ENCODE data around the gene NBPF3.

DNA sequence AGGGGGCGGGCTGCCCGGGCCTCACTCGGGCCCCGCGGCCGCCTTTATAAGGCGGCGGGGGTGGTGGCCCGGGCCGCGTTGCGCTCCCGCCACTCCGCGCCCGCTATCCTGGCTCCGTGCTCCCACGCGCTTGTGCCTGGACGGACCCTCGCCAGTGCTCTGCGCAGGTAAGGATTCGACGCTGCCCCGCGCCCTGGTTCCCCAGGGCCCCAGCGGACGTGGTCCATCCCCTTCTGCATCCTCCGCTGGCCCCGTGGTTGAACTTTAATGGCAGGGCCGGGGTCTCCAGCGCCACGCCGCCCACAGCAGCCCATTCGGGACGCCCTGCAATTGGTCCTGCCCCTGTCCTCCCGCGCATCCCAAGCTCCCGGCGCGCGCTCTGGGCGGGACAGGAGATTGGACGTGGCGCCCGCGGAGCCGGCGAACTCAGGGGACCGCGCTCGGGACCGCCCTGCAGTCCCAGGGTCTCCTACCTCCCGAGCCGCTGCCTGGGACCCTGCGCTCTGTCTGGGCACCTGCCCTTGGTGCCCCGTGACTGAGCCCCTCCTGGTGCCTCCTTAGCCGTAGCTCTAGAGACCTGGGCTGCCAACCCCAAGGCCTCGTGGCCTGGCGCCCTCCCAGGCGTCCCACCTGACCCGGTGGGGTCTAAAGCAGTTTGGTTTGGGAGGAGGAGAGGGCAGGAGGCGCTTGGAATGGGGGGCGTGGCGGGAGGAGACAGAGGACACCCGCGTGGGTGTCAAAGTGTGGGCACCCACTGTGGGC is 69.6 kb downstream of the NBPF3 start, which contains the start of gene ALPL:
- TF ChIP-seq, protein P1, sequence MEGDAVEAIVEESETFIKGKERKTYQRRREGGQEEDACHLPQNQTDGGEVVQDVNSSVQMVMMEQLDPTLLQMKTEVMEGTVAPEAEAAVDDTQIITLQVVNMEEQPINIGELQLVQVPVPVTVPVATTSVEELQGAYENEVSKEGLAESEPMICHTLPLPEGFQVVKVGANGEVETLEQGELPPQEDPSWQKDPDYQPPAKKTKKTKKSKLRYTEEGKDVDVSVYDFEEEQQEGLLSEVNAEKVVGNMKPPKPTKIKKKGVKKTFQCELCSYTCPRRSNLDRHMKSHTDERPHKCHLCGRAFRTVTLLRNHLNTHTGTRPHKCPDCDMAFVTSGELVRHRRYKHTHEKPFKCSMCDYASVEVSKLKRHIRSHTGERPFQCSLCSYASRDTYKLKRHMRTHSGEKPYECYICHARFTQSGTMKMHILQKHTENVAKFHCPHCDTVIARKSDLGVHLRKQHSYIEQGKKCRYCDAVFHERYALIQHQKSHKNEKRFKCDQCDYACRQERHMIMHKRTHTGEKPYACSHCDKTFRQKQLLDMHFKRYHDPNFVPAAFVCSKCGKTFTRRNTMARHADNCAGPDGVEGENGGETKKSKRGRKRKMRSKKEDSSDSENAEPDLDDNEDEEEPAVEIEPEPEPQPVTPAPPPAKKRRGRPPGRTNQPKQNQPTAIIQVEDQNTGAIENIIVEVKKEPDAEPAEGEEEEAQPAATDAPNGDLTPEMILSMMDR (IDR thresholded peaks at IDR 0.05) = no peak
- no peak for TF ChIP-seq POLR2A (IDR thresholded peaks at IDR 0.05)
